Measurements from ENCODE around the gene CD3E.

CD3E gene

DNA sequence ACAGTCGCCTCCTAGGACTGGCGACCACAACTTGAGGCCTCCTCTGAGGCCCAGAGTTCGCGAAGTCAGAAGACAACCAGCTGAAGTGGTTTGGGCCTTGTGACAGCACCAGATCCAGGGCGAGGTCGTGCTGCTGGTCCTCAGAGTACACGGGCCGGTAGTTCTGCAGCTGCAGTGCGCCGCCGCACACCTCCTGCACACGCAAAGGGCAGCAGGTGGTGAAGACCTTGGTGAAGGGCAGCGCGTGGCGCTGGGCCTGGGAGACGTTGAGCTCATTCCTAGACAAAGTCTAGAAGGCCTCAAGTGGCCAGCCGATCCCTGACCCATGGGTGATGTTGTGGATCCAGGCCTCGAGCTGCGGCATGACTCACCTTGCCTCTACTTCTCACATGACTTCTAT is 18.2 kb downstream of the CD3E start:
- no peak for TF ChIP-seq ZFX (IDR thresholded peaks at IDR 0.05; ENCODE audit: borderline replicate concordance)
- TF ChIP-seq, protein P1, sequence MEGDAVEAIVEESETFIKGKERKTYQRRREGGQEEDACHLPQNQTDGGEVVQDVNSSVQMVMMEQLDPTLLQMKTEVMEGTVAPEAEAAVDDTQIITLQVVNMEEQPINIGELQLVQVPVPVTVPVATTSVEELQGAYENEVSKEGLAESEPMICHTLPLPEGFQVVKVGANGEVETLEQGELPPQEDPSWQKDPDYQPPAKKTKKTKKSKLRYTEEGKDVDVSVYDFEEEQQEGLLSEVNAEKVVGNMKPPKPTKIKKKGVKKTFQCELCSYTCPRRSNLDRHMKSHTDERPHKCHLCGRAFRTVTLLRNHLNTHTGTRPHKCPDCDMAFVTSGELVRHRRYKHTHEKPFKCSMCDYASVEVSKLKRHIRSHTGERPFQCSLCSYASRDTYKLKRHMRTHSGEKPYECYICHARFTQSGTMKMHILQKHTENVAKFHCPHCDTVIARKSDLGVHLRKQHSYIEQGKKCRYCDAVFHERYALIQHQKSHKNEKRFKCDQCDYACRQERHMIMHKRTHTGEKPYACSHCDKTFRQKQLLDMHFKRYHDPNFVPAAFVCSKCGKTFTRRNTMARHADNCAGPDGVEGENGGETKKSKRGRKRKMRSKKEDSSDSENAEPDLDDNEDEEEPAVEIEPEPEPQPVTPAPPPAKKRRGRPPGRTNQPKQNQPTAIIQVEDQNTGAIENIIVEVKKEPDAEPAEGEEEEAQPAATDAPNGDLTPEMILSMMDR (IDR thresholded peaks at IDR 0.05) = no peak
- no peak overlapping the region for H3K27ac ChIP-seq

DNA sequence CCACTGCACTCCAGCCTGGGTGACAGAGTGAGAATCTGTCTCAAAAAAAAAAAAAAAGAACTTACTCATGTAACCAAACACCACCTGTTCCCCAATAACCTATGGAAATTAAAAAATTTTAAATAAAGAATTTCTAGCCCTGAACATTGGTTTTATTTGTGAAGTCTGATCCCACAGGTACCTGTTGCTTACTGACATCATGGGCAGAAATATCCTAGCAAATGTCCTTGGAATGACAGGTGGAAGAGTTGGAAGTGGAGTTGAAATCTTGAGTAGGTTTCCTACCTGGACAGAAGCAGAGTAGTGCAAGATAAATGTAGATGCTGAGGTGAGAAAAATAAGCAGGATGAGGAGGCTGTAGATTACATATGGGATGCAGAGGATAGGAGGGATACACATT is 20.8 kb downstream of the CD3E start:
- no peak overlapping the region for H3K27ac ChIP-seq
- TF ChIP-seq ZFX (IDR thresholded peaks at IDR 0.05; ENCODE audit: borderline replicate concordance) = no peak
- TF ChIP-seq, protein P1 (IDR thresholded peaks at IDR 0.05) = no peak

DNA sequence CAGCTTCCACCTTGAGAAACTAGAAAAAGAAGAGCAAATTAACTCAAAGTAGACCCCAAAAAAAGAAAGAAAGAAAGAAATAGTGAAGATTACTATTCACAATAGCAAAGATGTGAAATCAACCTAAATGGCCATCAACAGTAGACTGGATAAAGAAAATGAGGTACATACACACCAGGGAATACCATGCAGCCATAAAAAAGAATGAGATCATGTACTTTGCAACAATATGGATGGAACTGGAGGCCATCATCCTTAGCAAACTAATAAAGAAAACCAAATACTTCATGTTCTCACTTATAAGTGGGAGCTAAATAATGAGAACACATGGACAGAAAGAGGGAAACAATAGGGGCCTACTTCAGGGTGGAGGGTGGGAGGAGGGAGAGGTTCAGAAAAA is 24.2 kb downstream of the CD3E start:
- no peak for TF ChIP-seq ZFX (IDR thresholded peaks at IDR 0.05; ENCODE audit: borderline replicate concordance)
- TF ChIP-seq, protein P1 (IDR thresholded peaks at IDR 0.05) = no peak
- no peak overlapping the region for H3K27ac ChIP-seq

DNA sequence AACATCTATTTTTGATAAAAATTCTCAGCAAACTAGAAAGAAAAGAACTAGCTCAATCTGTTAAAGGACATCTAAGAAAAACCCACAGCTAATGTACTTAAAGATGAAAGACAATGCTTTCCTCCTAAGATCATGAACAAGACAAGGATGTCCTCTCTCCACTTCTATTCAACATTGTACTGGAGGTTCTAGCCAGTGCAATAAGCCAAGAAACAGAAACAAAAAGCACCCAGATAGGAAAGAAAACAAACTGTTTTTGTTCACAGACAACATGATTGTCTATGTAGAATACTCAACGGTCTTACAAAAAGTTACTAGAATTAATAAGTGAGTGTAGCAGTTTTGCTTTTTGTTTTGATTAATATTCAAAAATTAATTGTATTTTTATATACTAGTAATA is 30.2 kb downstream of the CD3E start:
- H3K27ac ChIP-seq = no peak overlapping the region
- TF ChIP-seq, protein P1 (IDR thresholded peaks at IDR 0.05) = no peak
- TF ChIP-seq ZFX (IDR thresholded peaks at IDR 0.05; ENCODE audit: borderline replicate concordance) = no peak

DNA sequence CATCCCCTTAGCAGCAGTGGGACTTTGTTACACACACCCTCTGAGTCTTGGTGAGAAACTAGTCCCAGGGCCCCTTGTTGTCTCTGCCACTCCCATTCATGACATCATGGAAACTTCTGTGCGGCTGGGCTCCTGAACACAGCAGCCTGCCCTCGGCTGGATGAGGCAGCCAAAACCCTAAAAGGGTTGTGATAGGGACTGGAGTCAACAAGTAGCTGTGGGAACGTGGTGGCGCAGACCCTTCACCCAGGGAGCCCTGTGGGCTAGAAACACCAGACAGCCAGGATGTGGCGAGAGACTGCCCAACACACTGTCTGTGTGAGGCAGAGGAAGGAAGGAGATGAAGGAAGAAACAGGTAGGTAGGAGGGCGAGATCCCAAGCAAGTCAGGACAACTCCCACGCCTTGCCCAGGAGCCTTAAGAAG is 34.1 kb downstream of the CD3E start:
- TF ChIP-seq, protein P1 (IDR thresholded peaks at IDR 0.05) = no peak
- no peak for TF ChIP-seq ZFX (IDR thresholded peaks at IDR 0.05; ENCODE audit: borderline replicate concordance)
- no peak overlapping the region for H3K27ac ChIP-seq

DNA sequence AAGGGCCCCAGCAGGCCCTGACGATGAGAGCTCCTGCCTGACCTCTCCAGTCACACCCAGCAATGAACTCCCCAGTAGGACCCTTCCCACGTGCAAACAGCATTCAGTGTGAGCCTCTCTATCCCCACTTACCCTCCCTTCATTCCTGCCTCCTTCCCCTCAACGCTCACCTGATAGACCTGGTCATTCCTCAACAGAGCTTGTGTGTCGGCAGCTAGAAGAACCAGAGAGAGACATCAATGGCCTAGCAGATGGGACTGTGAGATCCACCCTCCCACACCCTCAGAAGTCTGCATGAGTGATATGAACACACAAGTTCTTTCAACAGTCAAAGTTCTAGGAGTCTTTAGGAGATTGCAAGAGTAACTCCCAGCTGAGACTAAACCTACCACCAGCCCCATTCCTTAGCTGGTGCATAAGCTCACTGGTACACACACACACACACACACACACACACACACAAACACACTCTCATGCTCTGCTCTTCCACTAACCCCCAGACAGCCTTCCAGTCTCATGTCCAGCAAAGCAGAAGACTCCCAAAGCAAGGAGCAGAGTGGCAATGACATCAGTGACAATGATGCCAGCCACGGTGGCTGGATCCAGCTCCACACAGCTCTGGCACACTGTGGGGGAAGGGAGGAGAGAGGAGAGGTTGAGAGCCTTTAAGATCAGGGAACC is 34.9 kb downstream of the CD3E start:
- no peak overlapping the region for H3K27ac ChIP-seq

DNA sequence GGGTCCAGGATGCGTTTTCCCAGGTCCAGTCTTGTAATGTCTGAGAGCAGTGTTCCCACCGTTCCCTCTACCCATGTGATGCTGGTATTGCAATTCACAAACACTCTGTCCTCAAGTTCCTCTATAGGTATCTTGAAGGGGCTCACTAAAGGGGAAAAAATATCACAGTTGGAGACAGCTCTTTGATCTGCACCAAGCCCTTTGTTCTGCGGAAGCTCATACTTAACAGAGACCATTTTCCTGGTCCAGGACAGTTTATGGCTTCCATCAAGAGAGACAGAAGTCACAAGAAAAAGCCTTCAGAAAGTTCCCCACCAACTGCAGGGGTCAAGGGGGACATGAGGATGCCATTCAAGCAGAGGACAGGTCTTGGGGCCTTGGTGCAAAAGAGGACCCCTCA is 35.9 kb downstream of the CD3E start:
- H3K27ac ChIP-seq = no peak overlapping the region
- TF ChIP-seq, protein P1 (IDR thresholded peaks at IDR 0.05) = no peak
- TF ChIP-seq ZFX (IDR thresholded peaks at IDR 0.05; ENCODE audit: borderline replicate concordance) = no peak

More for the DNA sequence above, 34.9 kb downstream of the CD3E start:
- TF ChIP-seq ZFX (IDR thresholded peaks at IDR 0.05; ENCODE audit: borderline replicate concordance) = no peak
- TF ChIP-seq, protein P1 (IDR thresholded peaks at IDR 0.05) = no peak
